Activated CD4-positive, CD25-positive, alpha-beta regulatory T cell (primary cell): ENCODE data around the gene NEK4.

Experiments used
- DNase-seq, 4 experiments: peaks; one replicate each; lab custom pipeline; 2025; lab: John Stamatoyannopoulos, UW

The NEK4 gene

GRCh38 chr3:52792961-52793695 lies 22.4 kb upstream of the NEK4 start:
- DNase-seq: no peak

- DNase-seq: no peak
These were observed 21.7 kb upstream of the NEK4 start for GRCh38 chr3:52792413-52792812.

GRCh38 chr3:52791928-52792327 lies 21.2 kb upstream of the NEK4 start:
- DNase-seq: no peak

GRCh38 chr3:52791366-52791765 lies 20.6 kb upstream of the NEK4 start:
- DNase-seq: no peak

- DNase-seq: no peak
These were observed 20.0 kb upstream of the NEK4 start for GRCh38 chr3:52790741-52791140.

- DNase-seq: no peak
These were observed 19.6 kb upstream of the NEK4 start for GRCh38 chr3:52790337-52790736.

GRCh38 chr3:52789746-52790040 lies 19.0 kb upstream of the NEK4 start:
- no peak for DNase-seq

GRCh38 chr3:52788890-52789745 lies 18.4 kb upstream of the NEK4 start:
- DNase-seq: no peak

GRCh38 chr3:52787672-52788625 lies 17.2 kb upstream of the NEK4 start:
- no peak for DNase-seq

GRCh38 chr3:52787246-52787645 lies 16.5 kb upstream of the NEK4 start:
- DNase-seq: no peak

GRCh38 chr3:52786330-52787215 lies 15.8 kb upstream of the NEK4 start:
- DNase-seq: no peak

- no peak for DNase-seq
These were observed 14.3 kb upstream of the NEK4 start for GRCh38 chr3:52784931-52785590.

GRCh38 chr3:52784021-52784621 lies 13.4 kb upstream of the NEK4 start:
- DNase-seq: no peak

- DNase-seq: no peak
These were observed 12.4 kb upstream of the NEK4 start for GRCh38 chr3:52783211-52783555.

- no peak for DNase-seq
These were observed 11.9 kb upstream of the NEK4 start for GRCh38 chr3:52782412-52783210.

- DNase-seq: no peak
These were observed 11.0 kb upstream of the NEK4 start for GRCh38 chr3:52781741-52782140.

GRCh38 chr3:52779837-52780585 lies 9.3 kb upstream of the NEK4 start:
- no peak for DNase-seq

- no peak for DNase-seq
These were observed 8.5 kb upstream of the NEK4 start for GRCh38 chr3:52779011-52779836.
